Head of caudate nucleus (tissue), 42 donors: ENCODE data around the gene MMP17.
A peak's percentile ranks its signal among the peaks of the same experiment; 100 is the strongest.

Source experiments
- DNase-seq, 42 donors: peaks; one replicate each; pipeline versions ENCODE4 v3.0.0 to v3.0.0-alpha.2; 2020 to 2021; ENCODE audit warnings: mixed read lengths in 7 of 42
- intact Hi-C: fragments of 100-400 bp; cut with DNase I; formaldehyde crosslinking; loops from one replicate; pipeline ENCODE4 v1.15.0; 2022

MMP17 gene

GRCh38 chr12:131827961-131828534 is at the start of gene MMP17:
Gene MMP17, plus strand, starts transcription at chr12:131828393. Its CDS starts 102 bp downstream, at chr12:131828495.
- peak in 39 of 42 donors; percentile 42 to 84 (median 65) for DNase-seq
- intact Hi-C loops = loop anchor here (5.0 to 10.0 kb wide), 2 partner anchors 93 to 726 kb away; no protein-coding TSS in a partner anchor

- intact Hi-C loops = no loop called here
- DNase-seq = no peak
Observed at GRCh38 chr12:131779027-131779426, 49.2 kb upstream of the MMP17 start.

- no peak for DNase-seq
- intact Hi-C loops = no loop called here
Observed at GRCh38 chr12:131782061-131782460, 46.1 kb upstream of the MMP17 start.

GRCh38 chr12:131783915-131784541 is 44.2 kb upstream of the MMP17 start:
- DNase-seq = peak in 7 of 42 donors; percentile 21 to 58 (median 42)
- intact Hi-C loops = no loop called here

GRCh38 chr12:131784909-131785762 is 43.1 kb upstream of the MMP17 start:
- intact Hi-C loops = no loop called here
- no peak for DNase-seq

GRCh38 chr12:131785763-131786330 is 42.3 kb upstream of the MMP17 start:
- intact Hi-C loops = no loop called here
- DNase-seq = peak in 8 of 42 donors; percentile 21 to 51 (median 37)

GRCh38 chr12:131786331-131786730 is 41.9 kb upstream of the MMP17 start:
- DNase-seq = no peak
- intact Hi-C loops = no loop called here

GRCh38 chr12:131787143-131787660 is 41.0 kb upstream of the MMP17 start:
- peak in 32 of 42 donors; percentile 6 to 75 (median 49) for DNase-seq
- intact Hi-C loops = no loop called here

GRCh38 chr12:131788070-131788469 is 40.1 kb upstream of the MMP17 start:
- DNase-seq = no peak

GRCh38 chr12:131789638-131790037 is 38.6 kb upstream of the MMP17 start:
- intact Hi-C loops = no loop called here
- no peak for DNase-seq

More at GRCh38 chr12:131788070-131788469, 40.1 kb upstream of the MMP17 start:
- intact Hi-C loops = no loop called here

- DNase-seq = peak in 7 of 42 donors; percentile 18 to 53 (median 26)
- intact Hi-C loops = no loop called here
Observed at GRCh38 chr12:131793243-131794022, 34.8 kb upstream of the MMP17 start.

- intact Hi-C loops = no loop called here
- no peak for DNase-seq
Observed at GRCh38 chr12:131794061-131794460, 34.1 kb upstream of the MMP17 start.

GRCh38 chr12:131794573-131794972 is 33.6 kb upstream of the MMP17 start:
- no peak for DNase-seq
- intact Hi-C loops = no loop called here

- intact Hi-C loops = no loop called here
- peak in 9 of 42 donors; percentile 13 to 61 (median 23) for DNase-seq
Observed at GRCh38 chr12:131795064-131795463, 33.1 kb upstream of the MMP17 start.

- DNase-seq = no peak
- intact Hi-C loops = no loop called here
Observed at GRCh38 chr12:131795690-131796410, 32.3 kb upstream of the MMP17 start.

GRCh38 chr12:131796411-131796736 is 31.8 kb upstream of the MMP17 start:
- DNase-seq = no peak
- intact Hi-C loops = no loop called here

GRCh38 chr12:131796754-131797587 is 31.2 kb upstream of the MMP17 start:
- no peak for DNase-seq

More at GRCh38 chr12:131796754-131797587, 31.2 kb upstream of the MMP17 start:
- intact Hi-C loops = no loop called here
